Measurements from ENCODE around the gene CIZ1.

GRCh38 chr9:128231638-128232527, 40.5 kb upstream of the CIZ1 start:
- TF ChIP-seq, protein P1, sequence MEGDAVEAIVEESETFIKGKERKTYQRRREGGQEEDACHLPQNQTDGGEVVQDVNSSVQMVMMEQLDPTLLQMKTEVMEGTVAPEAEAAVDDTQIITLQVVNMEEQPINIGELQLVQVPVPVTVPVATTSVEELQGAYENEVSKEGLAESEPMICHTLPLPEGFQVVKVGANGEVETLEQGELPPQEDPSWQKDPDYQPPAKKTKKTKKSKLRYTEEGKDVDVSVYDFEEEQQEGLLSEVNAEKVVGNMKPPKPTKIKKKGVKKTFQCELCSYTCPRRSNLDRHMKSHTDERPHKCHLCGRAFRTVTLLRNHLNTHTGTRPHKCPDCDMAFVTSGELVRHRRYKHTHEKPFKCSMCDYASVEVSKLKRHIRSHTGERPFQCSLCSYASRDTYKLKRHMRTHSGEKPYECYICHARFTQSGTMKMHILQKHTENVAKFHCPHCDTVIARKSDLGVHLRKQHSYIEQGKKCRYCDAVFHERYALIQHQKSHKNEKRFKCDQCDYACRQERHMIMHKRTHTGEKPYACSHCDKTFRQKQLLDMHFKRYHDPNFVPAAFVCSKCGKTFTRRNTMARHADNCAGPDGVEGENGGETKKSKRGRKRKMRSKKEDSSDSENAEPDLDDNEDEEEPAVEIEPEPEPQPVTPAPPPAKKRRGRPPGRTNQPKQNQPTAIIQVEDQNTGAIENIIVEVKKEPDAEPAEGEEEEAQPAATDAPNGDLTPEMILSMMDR (IDR thresholded peaks at IDR 0.05) = no peak
- TF ChIP-seq REST (IDR thresholded peaks at IDR 0.05; ENCODE audit: insufficient read depth in 1 of 2, low read depth in 2 of 2, low read length in 1 of 2) (no peak), TCF7L2 (IDR thresholded peaks at IDR 0.05; ENCODE audit: low read depth, low read length) (no peak), POLR2AphosphoS5 (IDR thresholded peaks at IDR 0.05; ENCODE audit: low read depth, low read length) (no peak), SIN3A (IDR thresholded peaks at IDR 0.05; ENCODE audit: borderline replicate concordance, insufficient read depth, low read depth, low read length) (no peak)
